Measurements from ENCODE around the gene SRRM3.
"Not testable (repeated sequence)": the region's sequence is repeated elsewhere in the genome, so short reads cannot be mapped to it uniquely, and the experiment has no call there.

The SRRM3 gene

GRCh38 chr7:76265299-76265698 lies 63.6 kb downstream of the SRRM3 start:
- no peak for DNase-seq (ENCODE audit: low read depth, low spot score)

DNA sequence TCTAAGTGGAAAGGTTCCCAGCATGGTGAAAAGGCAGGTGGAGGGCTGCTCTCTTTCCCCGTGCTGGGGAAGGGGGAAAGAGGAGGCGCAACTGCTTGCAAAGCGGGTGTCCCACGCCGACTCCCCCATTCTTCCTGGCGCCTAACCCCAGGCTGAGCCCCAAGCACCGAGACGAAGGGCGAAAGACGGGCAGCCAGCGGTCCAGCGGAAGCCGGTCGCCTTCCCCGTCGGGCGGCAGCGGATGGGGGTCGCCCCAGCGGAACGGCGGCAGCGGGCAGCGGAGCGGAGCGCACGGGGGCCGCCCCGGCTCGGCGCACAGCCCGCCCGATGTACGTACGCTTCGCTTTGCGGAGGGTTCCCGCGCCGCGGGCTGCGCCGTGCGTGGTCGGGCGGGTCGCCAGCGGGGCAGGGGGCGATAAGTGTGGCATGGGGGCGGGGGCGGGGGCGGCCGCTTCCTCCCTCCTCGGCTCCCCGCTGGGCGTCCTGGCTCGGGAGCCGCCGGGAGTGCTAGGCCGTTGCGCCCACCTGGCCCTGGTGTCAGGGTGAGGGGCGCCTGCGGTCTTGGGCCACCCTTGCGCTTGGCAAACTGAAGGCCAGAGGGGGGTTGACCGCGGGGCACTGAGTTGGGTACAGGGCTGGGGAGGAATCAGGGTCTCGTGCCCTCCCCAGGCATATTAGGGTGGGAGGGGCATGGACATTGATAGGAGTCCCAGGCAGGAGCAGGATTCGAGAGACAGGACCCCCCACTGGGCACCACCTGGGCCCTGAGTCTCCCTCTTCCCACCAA lies 65.6 kb downstream of the SRRM3 start:
- no peak for DNase-seq (ENCODE audit: low read depth, low spot score)

- no peak for DNase-seq (ENCODE audit: low read depth, low spot score)
These were observed 66.1 kb downstream of the SRRM3 start for GRCh38 chr7:76267894-76268183.

DNA sequence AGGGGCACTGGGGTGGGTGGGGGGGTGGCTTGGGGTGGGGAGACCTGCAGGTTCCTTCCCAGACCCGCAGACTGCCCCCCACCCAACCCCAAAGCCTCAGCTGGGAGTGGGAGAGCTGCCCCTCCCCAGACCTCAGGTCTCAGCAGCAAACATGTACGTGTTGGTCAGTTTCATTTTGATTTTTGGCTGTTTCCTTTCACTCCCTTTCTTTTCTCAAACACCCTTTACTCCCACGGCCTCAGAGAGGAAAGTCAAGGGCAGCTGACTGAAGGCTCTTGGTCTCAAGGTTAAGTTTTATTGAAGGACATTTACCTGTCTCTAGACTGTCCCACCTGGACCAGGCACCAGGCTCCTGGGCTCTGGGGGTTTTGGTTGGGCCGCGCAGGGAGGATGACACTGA lies 66.7 kb downstream of the SRRM3 start:
- no peak for DNase-seq (ENCODE audit: low read depth, low spot score)

GRCh38 chr7:76269895-76270294 lies 68.2 kb downstream of the SRRM3 start:
- DNase-seq (ENCODE audit: low read depth, low spot score): no peak

DNA sequence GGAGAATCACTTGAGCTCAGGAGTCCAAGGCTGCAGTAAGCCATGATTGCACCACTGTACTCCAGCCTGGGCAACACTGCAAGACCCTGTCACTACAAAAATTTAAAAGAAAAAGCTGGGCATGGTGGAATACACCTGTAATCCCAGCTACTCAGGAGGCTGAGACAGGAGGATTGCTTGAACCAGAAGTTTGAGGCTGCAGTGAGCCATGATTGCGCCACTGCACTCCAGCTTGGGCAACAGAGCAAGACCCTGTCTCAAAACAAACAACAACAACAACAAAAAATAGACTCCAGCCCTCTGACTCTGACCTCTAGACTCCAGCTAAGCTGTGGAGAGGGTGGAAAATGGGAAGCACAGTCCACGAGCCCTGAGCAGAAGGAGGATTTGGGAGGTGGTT lies 69.7 kb downstream of the SRRM3 start:
- DNase-seq (ENCODE audit: low read depth, low spot score): not testable (repeated sequence)

- no peak for DNase-seq (ENCODE audit: low read depth, low spot score)
These were observed 70.4 kb downstream of the SRRM3 start for GRCh38 chr7:76272142-76272541.

DNA sequence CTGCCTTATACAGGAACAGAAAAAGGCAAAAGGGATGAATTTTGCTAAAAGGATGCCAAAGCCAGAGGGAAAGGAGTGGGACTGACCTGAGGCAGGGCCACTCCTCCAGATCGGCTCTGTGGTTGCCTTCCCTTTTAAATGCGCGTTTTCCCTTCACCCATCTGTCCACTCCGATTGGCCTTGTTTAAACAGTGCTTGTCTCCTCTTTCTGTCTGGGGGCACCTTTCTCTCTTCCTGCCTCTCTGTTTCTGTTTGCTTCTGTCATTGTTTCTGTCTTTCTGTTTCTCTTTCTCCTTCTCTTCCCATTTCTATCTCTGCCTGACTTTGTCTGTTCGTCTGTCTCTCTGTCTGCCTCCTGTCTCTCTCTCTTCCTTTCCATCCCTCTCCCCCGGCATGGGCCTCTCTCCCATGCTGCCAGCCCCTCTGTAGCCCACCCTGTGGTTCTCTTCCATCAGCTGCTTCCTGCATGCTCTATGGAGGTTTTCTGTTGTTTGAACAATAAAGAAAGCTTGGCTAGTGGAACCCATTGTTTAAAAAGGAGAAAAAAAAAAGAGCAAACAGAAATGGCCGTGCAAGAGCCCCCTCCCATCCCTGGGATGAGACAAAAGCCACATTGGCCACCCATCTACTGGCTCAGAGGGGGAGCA lies 71.3 kb downstream of the SRRM3 start:
- no peak for DNase-seq (ENCODE audit: low read depth, low spot score)

DNA sequence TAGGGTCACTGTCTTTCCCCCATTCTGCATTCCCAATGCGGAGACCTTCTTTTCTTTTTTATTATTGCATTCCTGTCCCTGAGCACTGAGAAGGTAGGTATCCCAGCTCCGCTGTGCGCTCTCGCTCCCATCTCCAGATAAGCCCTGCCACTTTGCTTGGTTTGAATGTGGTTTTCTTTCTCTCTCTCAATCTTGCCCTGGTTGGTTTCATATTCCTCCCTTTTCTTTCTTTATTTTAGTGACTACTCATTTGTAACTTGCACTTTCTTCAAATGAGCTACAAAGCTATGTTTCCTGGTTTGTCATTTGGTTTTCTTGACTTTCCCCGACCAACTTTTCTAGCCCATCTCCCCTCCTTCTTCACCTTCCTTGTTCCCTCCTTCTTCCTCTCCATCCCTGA lies 71.8 kb downstream of the SRRM3 start:
- no peak for DNase-seq (ENCODE audit: low read depth, low spot score)

GRCh38 chr7:76278540-76278939 lies 76.8 kb downstream of the SRRM3 start:
- DNase-seq (ENCODE audit: low read depth, low spot score): no peak

DNA sequence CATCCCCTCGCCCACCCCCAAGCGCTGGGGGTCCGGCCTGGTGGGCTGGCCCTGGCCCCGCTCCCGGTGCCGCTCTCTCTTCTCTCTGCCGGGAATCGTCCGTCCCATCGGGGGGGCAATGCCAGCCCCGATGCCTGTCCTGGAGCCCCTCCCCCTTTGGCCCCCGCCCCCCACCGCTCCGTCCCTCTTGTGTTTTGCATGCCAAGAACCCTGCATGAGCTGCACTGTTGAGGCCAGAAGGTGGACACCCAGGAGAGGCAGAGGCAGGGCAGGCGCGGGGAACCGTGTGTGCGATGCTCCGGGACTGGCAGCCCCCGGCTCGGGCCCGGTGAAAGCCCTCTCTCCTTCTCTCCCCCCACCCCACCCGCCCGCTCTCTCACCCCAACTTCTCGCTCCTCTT lies 78.7 kb downstream of the SRRM3 start:
- DNase-seq (ENCODE audit: low read depth, low spot score): no peak

- no peak for DNase-seq (ENCODE audit: low read depth, low spot score)
These were observed 79.5 kb downstream of the SRRM3 start for GRCh38 chr7:76281006-76281705.

GRCh38 chr7:76281706-76282343 lies 80.1 kb downstream of the SRRM3 start:
- no peak for DNase-seq (ENCODE audit: low read depth, low spot score)

- peak; percentile 41 for DNase-seq (ENCODE audit: low read depth, low spot score)
These were observed 80.9 kb downstream of the SRRM3 start for GRCh38 chr7:76282344-76283253.

GRCh38 chr7:76283254-76284159 lies 81.8 kb downstream of the SRRM3 start:
- no peak for DNase-seq (ENCODE audit: low read depth, low spot score)

DNA sequence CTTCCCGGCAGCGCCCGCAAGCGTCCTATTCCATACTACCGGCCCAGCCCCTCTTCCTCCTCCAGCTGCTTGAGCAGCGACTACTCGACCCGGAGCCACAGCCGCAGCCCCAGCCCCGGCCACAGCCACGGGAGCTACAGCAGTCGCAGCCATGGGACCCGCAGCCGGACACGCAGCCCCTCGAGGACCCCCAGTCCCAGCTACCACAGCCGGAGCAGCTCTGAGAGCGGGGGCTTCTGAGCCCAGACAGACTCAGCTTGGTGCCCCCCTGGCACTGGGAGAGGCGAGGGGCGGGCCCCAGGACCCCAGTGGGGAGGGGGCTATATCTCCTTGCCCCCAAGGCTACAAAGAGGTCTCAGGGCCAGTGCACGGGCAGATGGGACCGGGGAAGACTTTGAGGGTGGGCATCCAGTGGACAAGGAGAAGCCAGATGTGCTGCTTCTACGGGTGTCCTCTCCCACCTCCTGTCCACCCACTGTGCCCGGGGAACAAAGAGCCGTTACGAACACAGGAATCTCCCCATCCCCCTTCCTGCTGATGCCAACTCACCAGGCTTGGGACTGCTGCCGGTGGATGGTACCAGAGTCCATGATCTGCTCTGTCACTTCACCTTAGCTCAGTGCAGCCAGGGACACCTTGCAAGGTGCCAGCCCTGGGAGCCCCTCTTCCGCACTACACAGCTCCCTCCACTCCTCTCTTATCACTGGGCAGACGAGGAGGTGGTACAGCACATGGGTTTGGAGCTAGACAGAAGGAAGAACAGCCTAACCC lies 84.1 kb downstream of the SRRM3 start:
- DNase-seq (ENCODE audit: low read depth, low spot score): no peak

DNA sequence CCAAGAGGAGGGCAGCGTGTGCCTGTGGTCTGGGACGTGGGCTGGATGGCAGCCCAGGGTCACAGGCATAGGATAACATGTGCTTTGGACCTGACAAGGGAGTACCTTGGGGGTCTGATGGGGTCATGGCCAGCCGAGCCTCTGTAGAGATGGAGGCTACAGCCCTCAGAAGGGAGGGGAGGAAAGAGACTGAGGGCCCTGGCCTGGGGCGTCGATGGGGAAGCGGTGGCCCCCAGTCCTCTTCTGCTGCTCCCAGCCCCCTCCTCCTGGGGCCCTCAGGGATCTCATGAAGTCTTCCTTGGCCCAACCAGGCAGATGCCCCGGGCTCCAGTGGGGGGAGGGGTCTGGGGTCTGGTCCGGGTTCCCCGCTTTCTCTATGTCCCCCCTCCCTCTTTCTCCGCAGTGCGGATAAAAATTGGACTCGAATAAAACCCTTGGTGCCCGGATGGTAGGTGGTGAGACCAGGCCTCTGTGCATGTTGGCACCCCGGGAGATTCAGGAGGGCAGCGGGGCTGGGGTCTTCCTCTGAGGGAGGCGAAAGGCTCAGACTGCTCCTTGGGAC lies 85.2 kb downstream of the SRRM3 start:
- no peak for DNase-seq (ENCODE audit: low read depth, low spot score)

- peak; percentile 61 for DNase-seq (ENCODE audit: low read depth, low spot score)
These were observed 89.2 kb downstream of the SRRM3 start for GRCh38 chr7:76290847-76291350.
